ENCODE data around the gene CEMIP2.
A peak's percentile ranks its signal among the peaks of the same experiment; 100 is the strongest.

CEMIP2 gene

GRCh38 chr9:71704796-71705195 is 63.5 kb downstream of the CEMIP2 start:
- no peak for TF ChIP-seq CTCF (IDR thresholded peaks at IDR 0.05; ENCODE audit: poor library complexity, severe bottlenecking)
- no peak for ATAC-seq (ENCODE audit: low read depth)
- Histone ChIP-seq H3K27ac (ENCODE audit: poor library complexity, severe bottlenecking) (no peak overlapping the region), H3K4me1 (ENCODE audit: insufficient read depth, poor library complexity, severe bottlenecking) (peaks cover 10% of the 10 kb centered on the region), H3K4me3 (ENCODE audit: severe bottlenecking) (no peak overlapping the region), H3K27me3 (ENCODE audit: insufficient read depth, poor library complexity, severe bottlenecking) (no peaks in the 10 kb centered on the region), H3K9me3 (ENCODE audit: severe bottlenecking) (no peaks in the 10 kb centered on the region), H3K36me3 (ENCODE audit: low read depth) (peaks cover 73% of the 10 kb centered on the region)
- no peak for DNase-seq (ENCODE audit: low spot score)

- Histone ChIP-seq H3K4me1 (ENCODE audit: insufficient read depth, poor library complexity, severe bottlenecking) (peaks cover 10% of the 10 kb centered on the region), H3K4me3 (ENCODE audit: severe bottlenecking) (no peak overlapping the region), H3K27me3 (ENCODE audit: insufficient read depth, poor library complexity, severe bottlenecking) (no peaks in the 10 kb centered on the region), H3K9me3 (ENCODE audit: severe bottlenecking) (no peaks in the 10 kb centered on the region), H3K36me3 (ENCODE audit: low read depth) (peaks cover 70% of the 10 kb centered on the region), H3K27ac (ENCODE audit: poor library complexity, severe bottlenecking) (peak overlapping the region; percentile 27)
- no peak for DNase-seq (ENCODE audit: low spot score)
- no peak for TF ChIP-seq CTCF (IDR thresholded peaks at IDR 0.05; ENCODE audit: poor library complexity, severe bottlenecking)
- ATAC-seq (ENCODE audit: low read depth): peak; percentile 72
These were observed 65.0 kb downstream of the CEMIP2 start for GRCh38 chr9:71703172-71703872.

GRCh38 chr9:71697882-71698281 is 70.4 kb downstream of the CEMIP2 start:
- DNase-seq (ENCODE audit: low spot score) (no peak), ATAC-seq (ENCODE audit: low read depth) (no peak)
- no peak for TF ChIP-seq CTCF (IDR thresholded peaks at IDR 0.05; ENCODE audit: poor library complexity, severe bottlenecking)
- H3K27ac ChIP-seq (ENCODE audit: poor library complexity, severe bottlenecking): no peak overlapping the region
- peaks cover 77% of the 10 kb centered on the region for H3K36me3 ChIP-seq (ENCODE audit: low read depth)
- H3K4me3 ChIP-seq (ENCODE audit: severe bottlenecking): no peak overlapping the region
- no peaks in the 10 kb centered on the region for H3K27me3 ChIP-seq (ENCODE audit: insufficient read depth, poor library complexity, severe bottlenecking)
- no peaks in the 10 kb centered on the region for H3K4me1 ChIP-seq (ENCODE audit: insufficient read depth, poor library complexity, severe bottlenecking)
- no peaks in the 10 kb centered on the region for H3K9me3 ChIP-seq (ENCODE audit: severe bottlenecking)

GRCh38 chr9:71694332-71694731 is 74.0 kb downstream of the CEMIP2 start:
- Histone ChIP-seq H3K4me3 (ENCODE audit: severe bottlenecking) (no peak overlapping the region), H3K36me3 (ENCODE audit: low read depth) (peaks cover 62% of the 10 kb centered on the region), H3K9me3 (ENCODE audit: severe bottlenecking) (no peaks in the 10 kb centered on the region), H3K4me1 (ENCODE audit: insufficient read depth, poor library complexity, severe bottlenecking) (peaks cover 15% of the 10 kb centered on the region), H3K27ac (ENCODE audit: poor library complexity, severe bottlenecking) (no peak overlapping the region), H3K27me3 (ENCODE audit: insufficient read depth, poor library complexity, severe bottlenecking) (no peaks in the 10 kb centered on the region)
- DNase-seq (ENCODE audit: low spot score): no peak
- no peak for ATAC-seq (ENCODE audit: low read depth)
- no peak for TF ChIP-seq CTCF (IDR thresholded peaks at IDR 0.05; ENCODE audit: poor library complexity, severe bottlenecking)

- no peak overlapping the region for H3K4me3 ChIP-seq (ENCODE audit: severe bottlenecking)
- no peak overlapping the region for H3K27ac ChIP-seq (ENCODE audit: poor library complexity, severe bottlenecking)
- H3K9me3 ChIP-seq (ENCODE audit: severe bottlenecking): no peaks in the 10 kb centered on the region
- TF ChIP-seq CTCF (IDR thresholded peaks at IDR 0.05; ENCODE audit: poor library complexity, severe bottlenecking): no peak
- H3K27me3 ChIP-seq (ENCODE audit: insufficient read depth, poor library complexity, severe bottlenecking): no peaks in the 10 kb centered on the region
- H3K4me1 ChIP-seq (ENCODE audit: insufficient read depth, poor library complexity, severe bottlenecking): peaks cover 15% of the 10 kb centered on the region
- ATAC-seq (ENCODE audit: low read depth): no peak
- H3K36me3 ChIP-seq (ENCODE audit: low read depth): peaks cover 61% of the 10 kb centered on the region
- DNase-seq (ENCODE audit: low spot score): no peak
These were observed 74.7 kb downstream of the CEMIP2 start for GRCh38 chr9:71693607-71694006.
